HG03439 (cell line): ENCODE measurements around the gene FRY.

ENCODE experiments used
- ATAC-seq: cut with Tn5 transposase; IDR thresholded peaks from one replicate; pipeline ENCODE4 v1.9.1; 2021; ENCODE audit warnings: mild to moderate bottlenecking, moderate library complexity; ENCODE audit not compliant: unreplicated experiment

FRY gene

GRCh38 chr13:32125751-32126150 lies 94.2 kb downstream of the FRY start:
- no peak for ATAC-seq

GRCh38 chr13:32126278-32126677 lies 94.7 kb downstream of the FRY start:
- ATAC-seq = no peak

- no peak for ATAC-seq
Observed at GRCh38 chr13:32126756-32127155, 95.2 kb downstream of the FRY start.

- no peak for ATAC-seq
Observed at GRCh38 chr13:32127691-32128090, 96.1 kb downstream of the FRY start.

GRCh38 chr13:32134241-32135055 lies 102.9 kb downstream of the FRY start:
- ATAC-seq = no peak

GRCh38 chr13:32135056-32135390 lies 103.4 kb downstream of the FRY start:
- no peak for ATAC-seq

GRCh38 chr13:32135655-32136054 lies 104.1 kb downstream of the FRY start:
- no peak for ATAC-seq

- no peak for ATAC-seq
Observed at GRCh38 chr13:32136061-32136460, 104.5 kb downstream of the FRY start.

- ATAC-seq = no peak
Observed at GRCh38 chr13:32136716-32137115, 105.1 kb downstream of the FRY start.

- no peak for ATAC-seq
Observed at GRCh38 chr13:32139251-32139650, 107.7 kb downstream of the FRY start.

GRCh38 chr13:32140109-32140508 lies 108.5 kb downstream of the FRY start:
- no peak for ATAC-seq

- ATAC-seq = no peak
Observed at GRCh38 chr13:32141462-32141861, 109.9 kb downstream of the FRY start.

- ATAC-seq = no peak
Observed at GRCh38 chr13:32142115-32142514, 110.5 kb downstream of the FRY start.

GRCh38 chr13:32142956-32143375 lies 111.4 kb downstream of the FRY start:
- ATAC-seq = no peak

GRCh38 chr13:32147193-32147592 lies 115.6 kb downstream of the FRY start:
- ATAC-seq = no peak

- ATAC-seq = no peak
Observed at GRCh38 chr13:32147976-32148375, 116.4 kb downstream of the FRY start.

- no peak for ATAC-seq
Observed at GRCh38 chr13:32150239-32150638, 118.7 kb downstream of the FRY start.

- no peak for ATAC-seq
Observed at GRCh38 chr13:32150794-32151193, 119.2 kb downstream of the FRY start.

GRCh38 chr13:32151240-32151639 lies 119.7 kb downstream of the FRY start:
- no peak for ATAC-seq

- no peak for ATAC-seq
Observed at GRCh38 chr13:32153056-32153455, 121.5 kb downstream of the FRY start.

GRCh38 chr13:32159137-32159869 lies 127.7 kb downstream of the FRY start:
- ATAC-seq = no peak

- ATAC-seq = no peak
Observed at GRCh38 chr13:32162395-32163005, 130.9 kb downstream of the FRY start.
